HG03045 (cell line): ENCODE results near the gene ZNF397.

Experiments used
- ATAC-seq: cut with Tn5 transposase; IDR thresholded peaks from one replicate; pipeline ENCODE4 v1.9.1; 2021; ENCODE audit warnings: mild to moderate bottlenecking, moderate library complexity; ENCODE audit not compliant: unreplicated experiment

ZNF397 gene

GRCh38 chr18:35290094-35290735 is 49.4 kb downstream of the ZNF397 start, which contains the start of gene ZSCAN30:
ZSCAN30 (minus strand) TSS chr18:35290229; CDS start chr18:35264352, 25,877 bp downstream.
- ATAC-seq, result peak; percentile 98

- no peak for ATAC-seq
Measured at GRCh38 chr18:35291166-35291565, 50.3 kb downstream of the ZNF397 start.

- ATAC-seq, result no peak
Measured at GRCh38 chr18:35296060-35296459, 55.2 kb downstream of the ZNF397 start.

GRCh38 chr18:35303610-35304009 is 62.8 kb downstream of the ZNF397 start:
- no peak for ATAC-seq

GRCh38 chr18:35306588-35307250 is 65.9 kb downstream of the ZNF397 start:
- ATAC-seq, result no peak
